IMR-90 (cell line): ENCODE measurements around the gene ZKSCAN5. TPM values are rescaled to one million over a fixed set of nuclear protein-coding genes. Genes with fewer than 3 reads are reported as not detected.
A peak's percentile ranks its signal among the peaks of the same experiment; 100 is the strongest.

ENCODE experiments used
- ATAC-seq: fragments of 200-7000 bp; cut with Tn5 transposase; 2 replicates; pipeline ENCODE4 v1.9.1; 2020; ENCODE audit warnings: low read depth, mild to moderate bottlenecking, moderate library complexity
- BruUV-seq: library from RNA; stranded (reverse); fragments of 400-500 nt; replicated peaks from 2 replicates; lab custom pipeline; 2021; lab: Mats Ljungman, UMichigan
- CTCF ChIA-PET: fragments of 300-600 bp; formaldehyde crosslinking; extraction: SDS; loops from one replicate; lab custom pipeline; 2021; ENCODE audit warnings: antibody characterized with exemption; lab: Yijun Ruan, JAX
- POLR2A ChIA-PET: fragments of 300-600 bp; sonication (Branson Sonifier 250); formaldehyde crosslinking; loops from one replicate; lab custom pipeline; 2022; ENCODE audit warnings: antibody characterized with exemption; ENCODE audit not compliant: unreplicated experiment; lab: Charles Lee
- DNase-seq: peaks from one replicate; pipeline ENCODE4 v3.0.0; 2013
- H2AFZ ChIP-seq: replicated peaks from 2 replicates; pipeline ENCODE3; 2013; ENCODE audit warnings: low read length, mild to moderate bottlenecking; ENCODE audit not compliant: poor library complexity
- H2AK5ac ChIP-seq: 2 replicates; pipeline ENCODE4 v1.6.1; 2013; ENCODE audit warnings: low read depth, low read length, inconsistent platforms
- H2AK9ac ChIP-seq: replicated peaks from 2 replicates; pipeline ENCODE3; 2013; ENCODE audit warnings: mild to moderate bottlenecking, low read depth, low read length, moderate library complexity; ENCODE audit not compliant: poor library complexity
- H2BK120ac ChIP-seq: 2 replicates; pipeline ENCODE4 v1.6.1; 2013; ENCODE audit warnings: low read depth, low read length, inconsistent platforms
- H2BK15ac ChIP-seq: 3 replicates; pipeline ENCODE4 v1.6.1; 2013; ENCODE audit warnings: low read depth, low read length, inconsistent platforms
- H2BK20ac ChIP-seq: 2 replicates; pipeline ENCODE4 v1.6.1; 2013; ENCODE audit warnings: low read depth, mild to moderate bottlenecking, inconsistent platforms, low read length, moderate library complexity
- H2BK5ac ChIP-seq: 2 replicates; pipeline ENCODE4 v1.6.1; 2013; ENCODE audit warnings: mild to moderate bottlenecking, low read depth, low read length, inconsistent platforms; ENCODE audit not compliant: poor library complexity, severe bottlenecking
- H3K14ac ChIP-seq: replicated peaks from 2 replicates; pipeline ENCODE4 v1.6.1; 2013; ENCODE audit warnings: low read depth, low read length, inconsistent platforms
- H3K18ac ChIP-seq: 2 replicates; pipeline ENCODE4 v1.6.1; 2013; ENCODE audit warnings: low read depth, low read length, control low read depth
- H3K23ac ChIP-seq: 2 replicates; pipeline ENCODE4 v1.6.1; 2013; ENCODE audit warnings: low read depth, low read length, inconsistent platforms
- H3K27ac ChIP-seq: 2 replicates; pipeline ENCODE4 v1.5.1; 2013; ENCODE audit warnings: mild to moderate bottlenecking, control low read depth, low read length; ENCODE audit not compliant: insufficient read depth
- H3K27me3 ChIP-seq: 2 replicates; pipeline ENCODE4 v1.6.1; 2013; ENCODE audit warnings: low read length; ENCODE audit not compliant: control insufficient read depth, insufficient read depth
- H3K36me3 ChIP-seq: 2 replicates; pipeline ENCODE4 v1.6.1; 2013; ENCODE audit warnings: low read length, mixed read lengths; ENCODE audit not compliant: control insufficient read depth, insufficient read depth
- H3K4ac ChIP-seq: 2 replicates; pipeline ENCODE4 v1.6.1; 2013; ENCODE audit warnings: low read depth, low read length, inconsistent platforms
- H3K4me1 ChIP-seq: 2 replicates; pipeline ENCODE4 v1.6.1; 2013; ENCODE audit warnings: low read length, mixed read lengths; ENCODE audit not compliant: control insufficient read depth, insufficient read depth
- H3K4me2 ChIP-seq: 2 replicates; pipeline ENCODE4 v1.6.1; 2013; ENCODE audit warnings: low read depth, mild to moderate bottlenecking, control low read depth, low read length, moderate library complexity
- H3K4me3 ChIP-seq: 2 replicates; pipeline ENCODE4 v1.5.1; 2013; ENCODE audit warnings: low read depth, mild to moderate bottlenecking, control low read depth, low read length, moderate library complexity; ENCODE audit not compliant: insufficient read depth
- H3K56ac ChIP-seq: 2 replicates; pipeline ENCODE4 v1.6.1; 2013; ENCODE audit warnings: low read length, inconsistent platforms; ENCODE audit not compliant: insufficient read depth; ENCODE audit errors: extremely low read depth
- H3K79me1 ChIP-seq, 2 experiments: 2 replicates each; pipeline ENCODE4 v1.6.1; 2013; ENCODE audit warnings: low read length in 2 of 2, inconsistent platforms in 1 of 2, low read depth in 1 of 2
- H3K9ac ChIP-seq: 2 replicates; pipeline ENCODE4 v1.6.1; 2013; ENCODE audit warnings: low read depth, low read length, control low read depth
- H3K9me1 ChIP-seq: 2 replicates; pipeline ENCODE4 v1.6.1; 2013; ENCODE audit warnings: low read length, inconsistent platforms; ENCODE audit not compliant: insufficient read depth
- H3K9me3 ChIP-seq: 2 replicates; pipeline ENCODE4 v1.6.1; 2013; ENCODE audit warnings: low read length; ENCODE audit not compliant: control insufficient read depth, insufficient read depth
- H4K20me1 ChIP-seq: 2 replicates; pipeline ENCODE4 v1.6.1; 2013; ENCODE audit warnings: low read length, inconsistent platforms; ENCODE audit not compliant: insufficient read depth
- H4K5ac ChIP-seq: 2 replicates; pipeline ENCODE4 v1.6.1; 2013; ENCODE audit warnings: mild to moderate bottlenecking, low read depth, low read length, control low read depth
- H4K8ac ChIP-seq, 2 experiments: 2 replicates each; pipeline ENCODE4 v1.6.1; 2013; ENCODE audit warnings: low read depth in 2 of 2, low read length in 2 of 2, control low read depth in 1 of 2, inconsistent platforms in 1 of 2
- H4K91ac ChIP-seq: 2 replicates; pipeline ENCODE4 v1.6.1; 2013; ENCODE audit warnings: low read depth, low read length, inconsistent platforms; ENCODE audit not compliant: insufficient read depth
- CEBPB ChIP-seq: IDR thresholded peaks from 2 replicates; pipeline ENCODE4 v1.6.1; 2012; ENCODE audit warnings: low read depth, low read length, improper control_type of control experiment
- FOS ChIP-seq: fragments of 150-350 bp; IDR thresholded peaks from 2 replicates; pipeline ENCODE4 v1.6.1; 2016; ENCODE audit warnings: low read depth, low read length
- MAFK ChIP-seq: IDR thresholded peaks from 2 replicates; pipeline ENCODE4 v1.6.1; 2012; ENCODE audit warnings: low read depth, low read length, improper control_type of control experiment
- MAZ ChIP-seq: IDR thresholded peaks from 2 replicates; pipeline ENCODE4 v1.6.1; 2012; ENCODE audit warnings: low read depth, mild to moderate bottlenecking, low read length, improper control_type of control experiment, moderate library complexity, borderline replicate concordance
- SMC3 ChIP-seq: fragments of 150-350 bp; IDR thresholded peaks from 2 replicates; pipeline ENCODE4 v1.6.1; 2016; ENCODE audit warnings: low read depth, mild to moderate bottlenecking, antibody characterized with exemption, low read length, moderate library complexity
- WGBS, 2 experiments: methylation state at CpG; one replicate each; pipeline versions ENCODE4 v1.1.5 to v1.1.7; 2013; ENCODE audit warnings: missing lambda C conversion rate in 2 of 2; ENCODE audit not compliant: insufficient read length in 1 of 2; ENCODE audit errors: extremely low coverage in 2 of 2; 5-methylcytosine and 5-hydroxymethylcytosine counted together
- dilution Hi-C: fragments of 300-500 bp; cut with HindIII; formaldehyde crosslinking; loops from one replicate; pipeline ENCODE4 v1.14.3; 2018; ENCODE audit warnings: low sequenced_read_pairs; ENCODE audit not compliant: unreplicated experiment
- in situ Hi-C: fragments of 300-500 bp; cut with MboI; formaldehyde crosslinking; loops from 3 replicates; pipeline ENCODE4 v1.14.3; 2019; ENCODE audit warnings: low sequenced_read_pairs, inconsistent platforms, mixed read lengths
- intact Hi-C: fragments of 100-400 bp; cut with micrococcal nuclease; formaldehyde crosslinking; loops from 2 replicates; pipeline ENCODE4 v1.10.0; 2022
- polyA plus RNA-seq, 3 experiments: library from polyadenylated mRNA; depleted of rRNA; stranded (reverse); fragments of >200 nt; gene quantifications; 2 replicates each; pipeline ENCODE4 v1.2.3, GENCODE V29; 2012; ENCODE audit warnings: low replicate concordance in 1 of 3
- total RNA-seq: library from RNA; depleted of rRNA; stranded (reverse); fragments of >200 nt; gene quantifications from 2 replicates; pipeline ENCODE4 v1.2.3, GENCODE V29; 2012
- TF ChIP-seq, protein P1 (sequence below): fragments of 150-350 bp; IDR thresholded peaks from 2 replicates; pipeline ENCODE4 v1.6.1; 2017; ENCODE audit warnings: mild to moderate bottlenecking, antibody characterized with exemption, low read length, low read depth

ZKSCAN5 gene
- total and polyA plus RNA-seq, 2 of the 4 experiments (the other 2 are of a cell fraction): 5.5 to 16.3 TPM

DNA sequence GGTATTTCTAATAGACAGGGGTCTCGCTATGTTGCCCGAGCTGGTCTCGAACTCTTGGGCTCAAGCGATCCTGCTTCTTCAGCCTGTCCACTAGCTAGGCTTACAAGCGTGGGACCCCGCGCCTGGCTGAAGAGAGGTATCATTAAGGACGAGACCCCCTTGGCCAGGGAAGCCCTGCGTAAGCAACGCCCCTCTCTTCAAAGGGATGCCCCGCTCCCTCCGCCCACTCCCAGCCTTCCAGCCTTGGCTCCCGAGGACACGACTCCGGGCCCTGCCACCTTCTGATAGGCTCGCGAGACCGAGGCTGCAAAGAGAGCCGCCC lies 220 bp upstream of the ZKSCAN5 start:
- peak overlapping the region; percentile 86; the same call in 1 of the 2 replicates for H4K91ac ChIP-seq
- H3K27me3 ChIP-seq: no peaks in the 10 kb centered on the region
- peak overlapping the region; percentile 96 for H4K5ac ChIP-seq
- H3K18ac ChIP-seq: peak overlapping the region; percentile 25; the same call in 1 of the 2 replicates
- peaks cover 3% of the 10 kb centered on the region; the same call in 1 of the 2 replicates for H4K20me1 ChIP-seq
- H3K56ac ChIP-seq: no peak overlapping the region
- peak overlapping the region; percentile 50 for H3K9ac ChIP-seq
- no peak overlapping the region; the same call in 1 of the 2 replicates for H2AK5ac ChIP-seq
- no peak overlapping the region for H2BK20ac ChIP-seq
- H3K79me1 ChIP-seq: peaks cover 10 to 41% of the 10 kb centered on the region in 2 experiments
- H3K4me1 ChIP-seq: peaks cover 6% of the 10 kb centered on the region
- H3K4me2 ChIP-seq: peak overlapping the region; percentile 94
- no peak for DNase-seq
- no peaks in the 10 kb centered on the region for H3K9me3 ChIP-seq
- no TSS peak for BruUV-seq
- POLR2A ChIA-PET: no interaction called here
- intact Hi-C loops: loop anchor here (2.0 kb wide), 3 partner anchors 49 to 113 kb away; partner anchors contain the start of genes FAM200A and ZSCAN25
- no peak; the same call in 1 of the 2 replicates for TF ChIP-seq CEBPB
- TF ChIP-seq, protein P1, sequence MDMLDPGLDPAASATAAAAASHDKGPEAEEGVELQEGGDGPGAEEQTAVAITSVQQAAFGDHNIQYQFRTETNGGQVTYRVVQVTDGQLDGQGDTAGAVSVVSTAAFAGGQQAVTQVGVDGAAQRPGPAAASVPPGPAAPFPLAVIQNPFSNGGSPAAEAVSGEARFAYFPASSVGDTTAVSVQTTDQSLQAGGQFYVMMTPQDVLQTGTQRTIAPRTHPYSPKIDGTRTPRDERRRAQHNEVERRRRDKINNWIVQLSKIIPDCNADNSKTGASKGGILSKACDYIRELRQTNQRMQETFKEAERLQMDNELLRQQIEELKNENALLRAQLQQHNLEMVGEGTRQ: no peak
- no peak for TF ChIP-seq SMC3
- no peak for TF ChIP-seq MAZ
- TF ChIP-seq MAFK: no peak
- TF ChIP-seq FOS: no peak
- WGBS, 2 experiments: 22% methylated on average over 3 of the region's 19 CpGs; no CpG with 5 or more reads in 1 of the 2 experiments
- CTCF ChIA-PET: no interaction called here
- H4K8ac ChIP-seq: peak overlapping the region; percentile 83 to 98
- no peak; the same call in 1 of the 2 replicates for ATAC-seq
- H3K14ac ChIP-seq: 0 out of 2 replicates have a peak overlapping the region, but pooled peaks have one; percentile 34
- in situ Hi-C loops: no loop called here
- H3K4me3 ChIP-seq: peak overlapping the region; percentile 61
- no peak overlapping the region for H3K23ac ChIP-seq
- H3K9me1 ChIP-seq: no peaks in the 10 kb centered on the region
- H2BK120ac ChIP-seq: no peak overlapping the region; the same call in 1 of the 2 replicates
- H2AFZ ChIP-seq: peak overlapping the region; percentile 100
- H2BK5ac ChIP-seq: peak overlapping the region; percentile 77
- H2BK15ac ChIP-seq: no peak overlapping the region
- dilution Hi-C loops: no loop called here
- H3K27ac ChIP-seq: peak overlapping the region; percentile 71
- peaks cover 3% of the 10 kb centered on the region for H3K36me3 ChIP-seq
- peak overlapping the region; percentile 95 for H2AK9ac ChIP-seq
- H3K4ac ChIP-seq: peak overlapping the region; percentile 82
